Measurements from ENCODE around the gene ANKS6. TPM values are rescaled to one million over a fixed set of nuclear protein-coding genes. Genes with fewer than 3 reads are reported as not detected.

Gene ANKS6
- total RNA-seq, 1 experiment from 2014 or later = 39.2 TPM

DNA sequence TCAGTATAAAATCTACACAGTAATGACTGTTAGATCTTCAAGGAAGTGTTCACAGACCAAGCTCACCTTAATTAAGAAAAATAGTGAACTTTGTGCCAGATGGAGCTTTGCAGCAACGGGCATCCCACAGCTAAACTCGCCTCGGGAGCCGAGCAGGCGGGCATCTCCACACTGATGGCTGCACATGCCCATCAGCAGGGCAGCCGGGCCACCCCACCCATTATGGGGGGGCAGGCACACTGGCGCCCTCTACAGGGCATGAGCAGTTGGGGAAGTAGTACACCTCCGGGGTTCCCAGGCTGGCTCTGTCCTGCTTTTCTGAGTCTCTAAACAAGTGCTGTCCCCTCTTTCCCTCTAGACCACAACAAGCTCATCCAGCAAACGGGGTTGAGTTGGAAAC, 21.6 kb downstream of the ANKS6 start:
- H3K27me3 ChIP-seq (ENCODE audit: insufficient read depth, low read length) = no peaks in the 10 kb centered on the region
- H3K36me3 ChIP-seq (ENCODE audit: control insufficient read depth in 1 of 2, insufficient read depth in 2 of 2, low read length in 2 of 2) = peaks cover 21 to 22% of the 10 kb centered on the region in 2 experiments; a peak in 3 of 4 replicates
- H3K9me3 ChIP-seq (ENCODE audit: control insufficient read depth in 1 of 2, insufficient read depth in 1 of 2, low read depth in 1 of 2, low read length in 2 of 2) = no peaks in the 10 kb centered on the region
- RAD21 ChIA-PET (ENCODE audit: low non-redundant PET in 1 of 2, low total read pairs in 2 of 2, uncharacterized antibody in 2 of 2, unreplicated experiment in 2 of 2) = no interaction called here
- H3K9me2 ChIP-seq (ENCODE audit: insufficient read depth) = no peaks in the 10 kb centered on the region
- no peaks in the 10 kb centered on the region for H3K79me2 ChIP-seq (ENCODE audit: insufficient read depth, low read length)
- no peak overlapping the region for H2AFZ ChIP-seq (ENCODE audit: low read depth, low read length, poor library complexity, severe bottlenecking)
- DNase-seq (ENCODE audit: low read depth, low spot score) (no peak), ATAC-seq (peak; percentile 76)
- intact Hi-C loops (cut with micrococcal nuclease) = loop anchor here (1.0 to 10.0 kb wide), 2 partner anchors 459 to 700 kb away; no protein-coding TSS in a partner anchor
- CTCF ChIA-PET = interaction anchor here (0.7 to 3.1 kb wide), 12 partner anchors 9 to 569 kb away, joined by 3 to 36 read pairs (median 6); no protein-coding TSS in a partner anchor
- H3K9ac ChIP-seq (ENCODE audit: low read length) = no peak overlapping the region
- no peak overlapping the region for H3K27ac ChIP-seq (ENCODE audit: low read depth, low read length)
- H3K4me2 ChIP-seq (ENCODE audit: low read length) = peak overlapping the region; percentile 33
- H3K4me3 ChIP-seq (replicated peaks in 1 of 2; ENCODE audit: low read depth in 1 of 2, low read length in 2 of 2) = no peak overlapping the region
- POLR2A ChIA-PET = no interaction called here
- TF ChIP-seq EZH2 (IDR thresholded peaks at IDR 0.05) (no peak), RAD21 (IDR thresholded peaks at IDR 0.05; ENCODE audit: low read depth) (peak; percentile 37; the same call in 1 of the 2 replicates), CBX3 (IDR thresholded peaks at IDR 0.05; ENCODE audit: low read depth) (no peak)
- TF ChIP-seq, protein P1, sequence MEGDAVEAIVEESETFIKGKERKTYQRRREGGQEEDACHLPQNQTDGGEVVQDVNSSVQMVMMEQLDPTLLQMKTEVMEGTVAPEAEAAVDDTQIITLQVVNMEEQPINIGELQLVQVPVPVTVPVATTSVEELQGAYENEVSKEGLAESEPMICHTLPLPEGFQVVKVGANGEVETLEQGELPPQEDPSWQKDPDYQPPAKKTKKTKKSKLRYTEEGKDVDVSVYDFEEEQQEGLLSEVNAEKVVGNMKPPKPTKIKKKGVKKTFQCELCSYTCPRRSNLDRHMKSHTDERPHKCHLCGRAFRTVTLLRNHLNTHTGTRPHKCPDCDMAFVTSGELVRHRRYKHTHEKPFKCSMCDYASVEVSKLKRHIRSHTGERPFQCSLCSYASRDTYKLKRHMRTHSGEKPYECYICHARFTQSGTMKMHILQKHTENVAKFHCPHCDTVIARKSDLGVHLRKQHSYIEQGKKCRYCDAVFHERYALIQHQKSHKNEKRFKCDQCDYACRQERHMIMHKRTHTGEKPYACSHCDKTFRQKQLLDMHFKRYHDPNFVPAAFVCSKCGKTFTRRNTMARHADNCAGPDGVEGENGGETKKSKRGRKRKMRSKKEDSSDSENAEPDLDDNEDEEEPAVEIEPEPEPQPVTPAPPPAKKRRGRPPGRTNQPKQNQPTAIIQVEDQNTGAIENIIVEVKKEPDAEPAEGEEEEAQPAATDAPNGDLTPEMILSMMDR (IDR thresholded peaks at IDR 0.05 in 2 of 3, conservative IDR thresholded peaks at IDR 0.05 in 1 of 3; ENCODE audit: borderline replicate concordance in 1 of 3, insufficient read depth in 1 of 3, low read depth in 2 of 3, low read length in 2 of 3) = peak; percentile 45 to 85 (median 83); a peak in 5 of 6 replicates
- no peaks in the 10 kb centered on the region for H4K20me1 ChIP-seq (ENCODE audit: insufficient read depth)
- peaks cover 0 to 11% of the 10 kb centered on the region in 2 experiments; a peak in 2 of 4 replicates for H3K4me1 ChIP-seq (ENCODE audit: control insufficient read depth in 1 of 2, insufficient read depth in 2 of 2, low read length in 2 of 2)
- no TSS peak for BruUV-seq (replicated peaks)

- RAD21 ChIA-PET (ENCODE audit: low non-redundant PET in 1 of 2, low total read pairs in 2 of 2, uncharacterized antibody in 2 of 2, unreplicated experiment in 2 of 2) = no interaction called here
- intact Hi-C loops (cut with micrococcal nuclease) = loop anchor here (10.0 kb wide), 1 partner anchor 699 kb away; no protein-coding TSS in a partner anchor
- no peak overlapping the region for H3K9ac ChIP-seq (ENCODE audit: low read length)
- BruUV-seq (replicated peaks) = no TSS peak
- H3K4me3 ChIP-seq (replicated peaks in 1 of 2; ENCODE audit: low read depth in 1 of 2, low read length in 2 of 2) = no peak overlapping the region
- no peaks in the 10 kb centered on the region for H4K20me1 ChIP-seq (ENCODE audit: insufficient read depth)
- DNase-seq (ENCODE audit: low read depth, low spot score) (no peak), ATAC-seq (no peak)
- peaks cover 21 to 22% of the 10 kb centered on the region in 2 experiments; a peak in 3 of 4 replicates for H3K36me3 ChIP-seq (ENCODE audit: control insufficient read depth in 1 of 2, insufficient read depth in 2 of 2, low read length in 2 of 2)
- POLR2A ChIA-PET = no interaction called here
- CTCF ChIA-PET = interaction anchor here (0.6 to 2.0 kb wide), 5 partner anchors 8 to 676 kb away, joined by 3 to 10 read pairs (median 3); no protein-coding TSS in a partner anchor
- no peak overlapping the region for H3K4me2 ChIP-seq (ENCODE audit: low read length)
- H2AFZ ChIP-seq (ENCODE audit: low read depth, low read length, poor library complexity, severe bottlenecking) = no peak overlapping the region
- no peaks in the 10 kb centered on the region for H3K9me3 ChIP-seq (ENCODE audit: control insufficient read depth in 1 of 2, insufficient read depth in 1 of 2, low read depth in 1 of 2, low read length in 2 of 2)
- peaks cover 0 to 11% of the 10 kb centered on the region in 2 experiments; a peak in 2 of 4 replicates for H3K4me1 ChIP-seq (ENCODE audit: control insufficient read depth in 1 of 2, insufficient read depth in 2 of 2, low read length in 2 of 2)
- H3K9me2 ChIP-seq (ENCODE audit: insufficient read depth) = no peaks in the 10 kb centered on the region
- no peaks in the 10 kb centered on the region for H3K79me2 ChIP-seq (ENCODE audit: insufficient read depth, low read length)
- TF ChIP-seq, protein P1 (IDR thresholded peaks at IDR 0.05 in 2 of 3, conservative IDR thresholded peaks at IDR 0.05 in 1 of 3; ENCODE audit: borderline replicate concordance in 1 of 3, insufficient read depth in 1 of 3, low read depth in 2 of 3, low read length in 2 of 3) = peak in 2 of 3 experiments; percentile 3 to 7; a peak in 1 of 6 replicates
- TF ChIP-seq, protein P2, sequence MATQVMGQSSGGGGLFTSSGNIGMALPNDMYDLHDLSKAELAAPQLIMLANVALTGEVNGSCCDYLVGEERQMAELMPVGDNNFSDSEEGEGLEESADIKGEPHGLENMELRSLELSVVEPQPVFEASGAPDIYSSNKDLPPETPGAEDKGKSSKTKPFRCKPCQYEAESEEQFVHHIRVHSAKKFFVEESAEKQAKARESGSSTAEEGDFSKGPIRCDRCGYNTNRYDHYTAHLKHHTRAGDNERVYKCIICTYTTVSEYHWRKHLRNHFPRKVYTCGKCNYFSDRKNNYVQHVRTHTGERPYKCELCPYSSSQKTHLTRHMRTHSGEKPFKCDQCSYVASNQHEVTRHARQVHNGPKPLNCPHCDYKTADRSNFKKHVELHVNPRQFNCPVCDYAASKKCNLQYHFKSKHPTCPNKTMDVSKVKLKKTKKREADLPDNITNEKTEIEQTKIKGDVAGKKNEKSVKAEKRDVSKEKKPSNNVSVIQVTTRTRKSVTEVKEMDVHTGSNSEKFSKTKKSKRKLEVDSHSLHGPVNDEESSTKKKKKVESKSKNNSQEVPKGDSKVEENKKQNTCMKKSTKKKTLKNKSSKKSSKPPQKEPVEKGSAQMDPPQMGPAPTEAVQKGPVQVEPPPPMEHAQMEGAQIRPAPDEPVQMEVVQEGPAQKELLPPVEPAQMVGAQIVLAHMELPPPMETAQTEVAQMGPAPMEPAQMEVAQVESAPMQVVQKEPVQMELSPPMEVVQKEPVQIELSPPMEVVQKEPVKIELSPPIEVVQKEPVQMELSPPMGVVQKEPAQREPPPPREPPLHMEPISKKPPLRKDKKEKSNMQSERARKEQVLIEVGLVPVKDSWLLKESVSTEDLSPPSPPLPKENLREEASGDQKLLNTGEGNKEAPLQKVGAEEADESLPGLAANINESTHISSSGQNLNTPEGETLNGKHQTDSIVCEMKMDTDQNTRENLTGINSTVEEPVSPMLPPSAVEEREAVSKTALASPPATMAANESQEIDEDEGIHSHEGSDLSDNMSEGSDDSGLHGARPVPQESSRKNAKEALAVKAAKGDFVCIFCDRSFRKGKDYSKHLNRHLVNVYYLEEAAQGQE (IDR thresholded peaks at IDR 0.05; ENCODE audit: low read depth) = no peak
- no peak for TF ChIP-seq EZH2phosphoT487 (IDR thresholded peaks at IDR 0.05; ENCODE audit: borderline replicate concordance)
- no peak overlapping the region for H3K27ac ChIP-seq (ENCODE audit: low read depth, low read length)
- H3K27me3 ChIP-seq (ENCODE audit: insufficient read depth, low read length) = no peaks in the 10 kb centered on the region
Measured at GRCh38 chr9:98773721-98774120, 22.6 kb downstream of the ANKS6 start.

All from HCT116 (cell line).